ENCODE results near the gene CHRDL2. TPM values are rescaled to one million over a fixed set of nuclear protein-coding genes. Genes with fewer than 3 reads are reported as not detected.

CHRDL2 gene
- total and polyA plus RNA-seq, 3 donors from 2014 or later: 3.5 to 12.0 (median 5.3) TPM

GRCh38 chr11:74777038-74777437 lies 45.8 kb upstream of the CHRDL2 start:
- H3K27ac ChIP-seq: no peak overlapping the region
- no peak for DNase-seq
- no peaks in the 10 kb centered on the region for H3K9me3 ChIP-seq
- H3K27me3 ChIP-seq: no peaks in the 10 kb centered on the region
- no peaks in the 10 kb centered on the region for H3K36me3 ChIP-seq (ENCODE audit: low read depth, missing control alignments)
- TF ChIP-seq CTCF (IDR thresholded peaks at IDR 0.05): no peak
- TF ChIP-seq POLR2A (IDR thresholded peaks at IDR 0.05): no peak
- no peak overlapping the region for H3K4me3 ChIP-seq
- intact Hi-C loops (cut with DNase I; ENCODE audit: low total_unique reads): no loop called here
- H3K4me1 ChIP-seq: no peaks in the 10 kb centered on the region

GRCh38 chr11:74776546-74776945 lies 45.3 kb upstream of the CHRDL2 start:
- Histone ChIP-seq H3K36me3 (ENCODE audit: low read depth, missing control alignments) (no peaks in the 10 kb centered on the region), H3K4me3 (no peak overlapping the region), H3K9me3 (no peaks in the 10 kb centered on the region), H3K27ac (no peak overlapping the region), H3K27me3 (no peaks in the 10 kb centered on the region), H3K4me1 (no peaks in the 10 kb centered on the region)
- no peak for TF ChIP-seq POLR2A (IDR thresholded peaks at IDR 0.05)
- no peak for TF ChIP-seq CTCF (IDR thresholded peaks at IDR 0.05)
- intact Hi-C loops (cut with DNase I; ENCODE audit: low total_unique reads): no loop called here
- DNase-seq: no peak

GRCh38 chr11:74775762-74776161 lies 44.5 kb upstream of the CHRDL2 start:
- no peak overlapping the region for H3K27ac ChIP-seq
- intact Hi-C loops (cut with DNase I; ENCODE audit: low total_unique reads): no loop called here
- no peak for DNase-seq
- WGBS, 2 donors: 92 to 100% methylated on average over 1 of the region's 1 CpG
- TF ChIP-seq POLR2A (IDR thresholded peaks at IDR 0.05) (no peak), CTCF (IDR thresholded peaks at IDR 0.05) (no peak)
- no peaks in the 10 kb centered on the region for H3K27me3 ChIP-seq
- no peaks in the 10 kb centered on the region for H3K36me3 ChIP-seq (ENCODE audit: low read depth, missing control alignments)
- H3K9me3 ChIP-seq: no peaks in the 10 kb centered on the region
- no peaks in the 10 kb centered on the region for H3K4me1 ChIP-seq
- H3K4me3 ChIP-seq: no peak overlapping the region

GRCh38 chr11:74773476-74773875 lies 42.2 kb upstream of the CHRDL2 start:
- H3K27ac ChIP-seq: no peak overlapping the region
- intact Hi-C loops (cut with DNase I; ENCODE audit: low total_unique reads): no loop called here
- TF ChIP-seq CTCF (IDR thresholded peaks at IDR 0.05) (no peak), POLR2A (IDR thresholded peaks at IDR 0.05) (no peak)
- DNase-seq: no peak
- no peaks in the 10 kb centered on the region for H3K9me3 ChIP-seq
- H3K27me3 ChIP-seq: no peaks in the 10 kb centered on the region
- no peaks in the 10 kb centered on the region for H3K36me3 ChIP-seq (ENCODE audit: low read depth, missing control alignments)
- no peak overlapping the region for H3K4me3 ChIP-seq
- H3K4me1 ChIP-seq: no peaks in the 10 kb centered on the region

GRCh38 chr11:74771139-74771538 lies 39.9 kb upstream of the CHRDL2 start:
- Histone ChIP-seq H3K36me3 (ENCODE audit: low read depth, missing control alignments) (no peaks in the 10 kb centered on the region), H3K27ac (no peak overlapping the region), H3K4me3 (no peak overlapping the region), H3K4me1 (no peaks in the 10 kb centered on the region), H3K9me3 (no peaks in the 10 kb centered on the region), H3K27me3 (no peaks in the 10 kb centered on the region)
- 92 to 96% methylated on average over 3 of the region's 3 CpGs for WGBS, 2 donors
- TF ChIP-seq POLR2A (IDR thresholded peaks at IDR 0.05): no peak
- no peak for TF ChIP-seq CTCF (IDR thresholded peaks at IDR 0.05)
- intact Hi-C loops (cut with DNase I; ENCODE audit: low total_unique reads): no loop called here
- DNase-seq: no peak

Measured in testis (tissue), 3 donors.